ENCODE results near the gene CCDC92B. TPM values are rescaled to one million over a fixed set of nuclear protein-coding genes. Genes with fewer than 3 reads are reported as not detected.
A peak's percentile ranks its signal among the peaks of the same experiment; 100 is the strongest.

The CCDC92B gene
- total and polyA plus RNA-seq, 2 of the 13 experiments (the other 11 are each of a cell fraction or from before 2014, with no cell fraction given): not detected

- TF ChIP-seq POLR2AphosphoS2 (IDR thresholded peaks at IDR 0.05; ENCODE audit: low read depth, low read length) (no peak), SMARCE1 (IDR thresholded peaks at IDR 0.05; ENCODE audit: borderline replicate concordance) (no peak), TEAD3 (CRISPR knock-in tag; optimal IDR thresholded peaks at IDR 0.05; ENCODE audit: borderline replicate concordance) (peak; percentile 13)
- TF ChIP-seq, protein P1, sequence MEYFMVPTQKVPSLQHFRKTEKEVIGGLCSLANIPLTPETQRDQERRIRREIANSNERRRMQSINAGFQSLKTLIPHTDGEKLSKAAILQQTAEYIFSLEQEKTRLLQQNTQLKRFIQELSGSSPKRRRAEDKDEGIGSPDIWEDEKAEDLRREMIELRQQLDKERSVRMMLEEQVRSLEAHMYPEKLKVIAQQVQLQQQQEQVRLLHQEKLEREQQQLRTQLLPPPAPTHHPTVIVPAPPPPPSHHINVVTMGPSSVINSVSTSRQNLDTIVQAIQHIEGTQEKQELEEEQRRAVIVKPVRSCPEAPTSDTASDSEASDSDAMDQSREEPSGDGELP (IDR thresholded peaks at IDR 0.05; ENCODE audit: borderline replicate concordance, low read depth): 0 out of 2 replicates have a peak, but pooled peaks have one; percentile 15
- Histone ChIP-seq H3K27ac (ENCODE audit: extremely low read length, insufficient read depth, low read length) (no peak overlapping the region), H3K4me3 (replicated peaks in 1 of 3; ENCODE audit: insufficient read depth in 1 of 3, low read depth in 2 of 3, low read length in 3 of 3) (no peak overlapping the region; a peak in 1 of 6 replicates), H3K27me3 (ENCODE audit: control insufficient read depth in 1 of 2, insufficient read depth in 2 of 2, low read length in 2 of 2) (peaks cover 2 to 12% of the 10 kb centered on the region in 2 experiments; a peak in 3 of 5 replicates), H3K9ac (ENCODE audit: insufficient read depth, low read depth, low read length) (no peak overlapping the region), H3K4me2 (ENCODE audit: low read depth, low read length) (no peak overlapping the region), H3K9me3 (ENCODE audit: low read length) (no peaks in the 10 kb centered on the region), H3K79me2 (ENCODE audit: insufficient read depth, low read length) (no peaks in the 10 kb centered on the region), H2AFZ (ENCODE audit: low read length) (no peak overlapping the region), H4K20me1 (ENCODE audit: insufficient read depth, low read length) (no peaks in the 10 kb centered on the region), H3K36me3 (replicated peaks in 1 of 2; ENCODE audit: control insufficient read depth in 1 of 2, insufficient read depth in 2 of 2, low read length in 2 of 2) (no peaks in the 10 kb centered on the region), H3K4me1 (ENCODE audit: insufficient read depth, low read length) (0 out of 2 replicates have a peak, but pooled peaks cover 11% of the 10 kb centered on the region)
- no peak for FAIRE-seq
- WGBS (ENCODE audit: low lambda C conversion rate): 15% methylated on average over 5 of the region's 12 CpGs
- no peak for DNase-seq (ENCODE audit: low spot score)
- intact Hi-C loops (cut with micrococcal nuclease; ENCODE audit: unreplicated experiment) (no loop called here), in situ Hi-C loops (cut with HindIII; ENCODE audit: extremely low pct_ligation_motif_present, low pct_unique_long_range_greater_than_20kb) (no loop called here)
- POLR2A ChIA-PET: no interaction called here
- no TSS peak for BruUV-seq (replicated peaks)
- peak; percentile 28; the same call in 1 of the 3 replicates for ATAC-seq
- CTCF ChIA-PET (ENCODE audit: low intra/inter-chr PET ratio, low total read pairs): no interaction called here
These were observed 20.7 kb upstream of the CCDC92B start for GRCh38 chr17:2770129-2770528.

DNA sequence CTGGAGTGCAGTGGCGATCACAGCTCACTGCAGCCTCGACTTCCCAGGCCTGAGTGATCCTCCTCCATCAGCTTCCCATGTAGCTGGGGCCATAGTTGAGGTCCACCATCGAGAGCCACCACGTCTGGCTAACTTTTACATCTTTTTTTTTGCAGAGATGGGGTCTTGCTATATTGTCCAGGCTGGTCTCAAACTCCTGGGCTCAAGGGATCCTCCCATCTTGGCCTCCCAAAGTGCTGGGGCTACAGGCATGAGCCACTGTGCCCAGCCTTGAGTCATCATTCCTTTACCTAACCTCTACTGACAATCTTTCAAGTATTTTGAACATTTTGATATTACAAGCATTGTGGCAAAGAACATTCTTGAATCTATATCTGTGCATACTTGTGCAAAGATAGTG, 9.4 kb upstream of the CCDC92B start:
- ChIA-PET CTCF (ENCODE audit: low intra/inter-chr PET ratio, low total read pairs) (no interaction called here), POLR2A (no interaction called here)
- no peak overlapping the region for H2AFZ ChIP-seq (ENCODE audit: low read length)
- intact Hi-C loops (cut with micrococcal nuclease; ENCODE audit: unreplicated experiment) (no loop called here), in situ Hi-C loops (cut with HindIII; ENCODE audit: extremely low pct_ligation_motif_present, low pct_unique_long_range_greater_than_20kb) (no loop called here)
- no peak for FAIRE-seq
- ATAC-seq: no peak
- no peak for TF ChIP-seq USF2 (IDR thresholded peaks at IDR 0.05; ENCODE audit: low read depth, low read length)
- TF ChIP-seq USF2 (CRISPR knock-in tag; IDR thresholded peaks at IDR 0.05; ENCODE audit: borderline replicate concordance): no peak
- peak; percentile 61; the same call in 1 of the 2 replicates for TF ChIP-seq ZNF121 (CRISPR knock-in tag; IDR thresholded peaks at IDR 0.05)
- H3K27ac ChIP-seq (ENCODE audit: extremely low read length, insufficient read depth, low read length): no peak overlapping the region
- H3K4me1 ChIP-seq (ENCODE audit: insufficient read depth, low read length): no peaks in the 10 kb centered on the region
- BruUV-seq (replicated peaks): no TSS peak
- no peak overlapping the region for H3K9ac ChIP-seq (ENCODE audit: insufficient read depth, low read depth, low read length)
- 17% methylated on average over 4 of the region's 4 CpGs for WGBS (ENCODE audit: low lambda C conversion rate)
- no peak overlapping the region for H3K4me2 ChIP-seq (ENCODE audit: low read depth, low read length)
- H3K36me3 ChIP-seq (replicated peaks in 1 of 2; ENCODE audit: control insufficient read depth in 1 of 2, insufficient read depth in 2 of 2, low read length in 2 of 2): no peaks in the 10 kb centered on the region
- no peak overlapping the region for H3K4me3 ChIP-seq (replicated peaks in 1 of 3; ENCODE audit: insufficient read depth in 1 of 3, low read depth in 2 of 3, low read length in 3 of 3)
- H3K27me3 ChIP-seq (ENCODE audit: control insufficient read depth in 1 of 2, insufficient read depth in 2 of 2, low read length in 2 of 2): peaks cover 0 to 20% of the 10 kb centered on the region in 2 experiments; a peak in 2 of 5 replicates
- no peaks in the 10 kb centered on the region for H3K79me2 ChIP-seq (ENCODE audit: insufficient read depth, low read length)
- no peaks in the 10 kb centered on the region for H3K9me3 ChIP-seq (ENCODE audit: low read length)
- DNase-seq (ENCODE audit: low spot score): no peak
- H4K20me1 ChIP-seq (ENCODE audit: insufficient read depth, low read length): no peaks in the 10 kb centered on the region
